Stimulated activated CD8-positive, alpha-beta memory T cell treated with anti-CD3 and anti-CD28 coated beads, Interleukin-7, amount 100 ng/mL, for 4 hours (primary cell): ENCODE results near the gene VWA3B.

Experiments
- DNase-seq, 2 donors: peaks; one replicate each; pipeline ENCODE4 v3.0.0-alpha.2; 2020; ENCODE audit warnings: low read depth in 2 of 2

VWA3B gene

DNA sequence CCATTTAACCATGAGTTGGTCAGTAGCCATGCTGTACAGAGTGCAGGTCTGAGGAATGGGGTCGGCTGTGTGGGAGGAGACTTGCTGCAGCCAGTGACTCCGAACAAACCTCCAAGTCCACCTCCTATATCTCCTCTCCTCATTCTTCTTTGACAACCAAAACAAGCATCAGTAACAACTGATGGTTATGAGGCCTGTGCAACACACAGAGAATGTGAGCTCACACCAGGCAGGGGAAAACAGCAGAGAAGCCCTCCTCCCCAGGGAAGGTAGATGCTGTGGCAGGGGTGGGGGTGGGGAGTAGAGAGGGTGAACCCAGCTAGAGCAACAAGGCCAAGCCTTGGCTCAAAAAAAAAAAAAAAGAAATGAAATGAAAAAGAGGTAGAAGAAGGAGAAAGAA lies 247.0 kb downstream of the VWA3B start:
- DNase-seq = no peak

DNA sequence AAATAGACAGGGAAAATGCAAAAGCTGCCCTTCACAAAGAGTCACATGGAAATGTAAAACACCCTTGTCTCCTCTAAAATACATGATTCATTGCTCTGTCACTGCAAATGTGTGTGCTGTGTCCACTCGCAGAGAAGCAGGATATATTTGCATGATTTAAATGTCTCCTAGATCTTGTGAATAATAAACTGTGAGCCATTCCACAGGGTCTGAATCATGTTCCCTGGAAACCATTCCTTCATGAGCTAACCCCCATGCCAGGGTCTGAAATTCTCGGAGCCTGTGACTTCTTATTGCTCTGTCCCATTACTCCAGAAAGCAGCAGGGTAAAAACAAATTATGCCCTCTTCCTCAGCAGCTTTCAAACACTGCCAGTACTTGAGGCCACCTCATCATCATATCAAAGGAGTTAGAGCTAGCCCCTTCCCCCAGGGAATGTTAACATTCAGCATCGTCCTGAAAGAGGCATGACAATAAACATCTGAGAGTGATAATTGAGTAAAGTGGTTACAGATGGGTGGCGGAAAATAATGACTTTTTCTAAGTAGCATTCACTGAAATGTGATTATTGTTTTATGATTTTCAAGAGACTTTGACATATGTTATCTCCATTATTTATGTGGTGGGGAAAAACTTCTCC lies 247.6 kb downstream of the VWA3B start:
- DNase-seq = no peak

DNA sequence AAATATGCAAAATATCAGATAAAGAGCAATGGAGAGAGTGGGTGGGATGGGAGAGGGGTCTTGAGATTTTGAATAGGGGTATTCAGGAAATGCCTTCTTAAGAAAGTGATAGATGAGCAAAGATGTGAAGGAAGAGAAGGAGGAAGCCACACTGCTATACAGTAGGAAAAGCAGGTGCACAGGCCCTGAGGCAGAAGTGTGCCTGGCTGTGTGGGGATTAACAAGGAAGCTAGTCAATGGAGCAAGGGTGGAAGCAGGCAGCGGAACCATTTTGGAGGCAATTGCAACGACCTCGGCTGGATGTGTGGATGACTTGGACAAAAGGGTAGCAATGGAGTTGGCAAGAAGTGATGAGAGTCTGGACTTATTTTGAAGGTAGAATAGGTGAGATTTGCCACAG lies 248.3 kb downstream of the VWA3B start:
- no peak for DNase-seq

DNA sequence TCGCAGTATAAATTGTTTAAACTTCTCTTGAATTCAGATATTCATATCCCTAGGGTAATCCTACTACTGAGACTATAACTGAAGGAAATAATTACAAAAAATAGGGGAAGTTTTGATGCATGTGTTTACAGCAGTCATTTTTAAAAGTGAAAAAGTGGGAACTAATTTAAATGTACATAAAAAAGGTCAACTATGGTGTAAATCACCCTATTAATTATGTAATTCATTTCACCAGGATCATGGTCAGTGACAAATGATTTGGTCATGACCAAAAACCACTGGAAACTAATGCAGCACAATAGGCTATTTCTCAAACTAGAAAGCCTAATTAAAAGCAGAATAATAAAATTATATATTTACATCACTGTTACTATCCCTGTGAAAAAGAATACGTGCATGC lies 254.3 kb downstream of the VWA3B start:
- DNase-seq = no peak

GRCh38 chr2:98343285-98343684 lies 256.3 kb downstream of the VWA3B start:
- DNase-seq = no peak

- no peak for DNase-seq
Observed at GRCh38 chr2:98346311-98347236, 259.6 kb downstream of the VWA3B start, which contains the start of gene CNGA3. Gene CNGA3, plus strand, starts transcription at chr2:98346456. Its CDS starts 23,520 bp downstream, at chr2:98369976.

GRCh38 chr2:98347298-98348065 lies 260.5 kb downstream of the VWA3B start:
- no peak for DNase-seq

GRCh38 chr2:98348066-98348561 lies 261.1 kb downstream of the VWA3B start:
- no peak for DNase-seq

- no peak for DNase-seq
Observed at GRCh38 chr2:98350411-98350810, 263.4 kb downstream of the VWA3B start.

DNA sequence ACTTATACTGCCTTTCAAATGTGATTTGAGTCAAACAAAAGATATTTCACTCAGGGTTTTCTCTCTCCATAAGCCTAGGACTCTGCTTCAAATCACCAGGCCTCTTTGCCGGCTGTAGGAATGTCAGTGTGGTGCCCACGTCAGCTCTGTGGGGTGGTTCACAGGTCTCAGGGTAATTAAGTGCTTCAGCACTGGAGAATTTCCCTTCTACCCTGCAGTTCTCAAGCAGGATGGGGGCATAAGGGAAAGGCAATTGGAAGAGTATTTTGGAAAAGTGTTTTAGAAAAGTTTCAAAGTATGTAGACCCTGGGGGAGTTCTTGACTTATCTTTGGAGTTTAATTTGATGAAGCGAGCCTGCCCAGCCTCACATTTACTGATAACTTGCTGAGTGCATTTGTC lies 268.9 kb downstream of the VWA3B start:
- no peak for DNase-seq

DNA sequence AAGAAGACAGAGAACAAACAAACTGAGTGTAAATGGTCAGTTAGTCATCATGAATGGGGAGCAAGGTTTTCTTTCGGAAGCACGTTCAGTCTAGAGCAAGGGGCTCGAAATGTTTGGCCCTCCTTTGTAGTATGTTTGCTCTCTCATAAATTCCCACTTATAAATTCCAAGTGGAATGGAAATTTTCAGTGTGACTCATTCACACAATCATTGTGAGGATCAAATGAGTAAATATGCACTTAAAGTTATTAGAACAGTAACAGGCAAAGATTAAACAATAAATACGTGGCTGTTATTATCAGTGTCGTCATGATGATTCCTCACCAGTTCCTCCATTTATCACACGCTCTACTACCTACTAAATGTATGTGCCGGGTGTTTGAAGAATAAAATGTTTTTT lies 269.8 kb downstream of the VWA3B start:
- no peak for DNase-seq

GRCh38 chr2:98357849-98358248 lies 270.9 kb downstream of the VWA3B start:
- no peak for DNase-seq

DNA sequence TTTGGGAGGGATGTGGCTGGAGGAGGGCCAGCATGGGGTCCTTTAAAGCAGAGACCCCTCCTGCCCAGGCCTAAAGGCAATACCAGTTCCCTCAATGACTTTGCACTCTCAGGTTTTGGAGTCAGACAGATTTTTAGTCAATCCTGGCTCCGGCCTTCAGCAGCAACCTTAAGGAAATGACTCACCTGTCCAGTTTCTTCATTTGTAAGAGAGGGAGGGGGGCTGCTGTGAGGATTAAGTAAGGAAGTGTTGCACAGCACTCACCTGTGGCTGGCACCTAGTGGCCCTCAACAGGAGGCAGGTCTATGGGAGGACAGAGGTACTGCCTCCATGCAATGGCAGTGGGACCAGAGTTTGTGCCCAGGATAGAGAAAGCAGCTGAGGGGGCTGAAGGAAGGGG lies 273.0 kb downstream of the VWA3B start:
- DNase-seq = no peak
